GM12878 (cell line): ENCODE results near the gene RAD51B. TPM values are rescaled to one million over a fixed set of nuclear protein-coding genes. Genes with fewer than 3 reads are reported as not detected.
A peak's percentile ranks its signal among the peaks of the same experiment; 100 is the strongest.

Source experiments
- BHLHE40 ChIP-seq, 2 experiments: fragments of 450-650 bp in 1 of 2; IDR thresholded peaks; 2 replicates each; pipeline ENCODE4 v1.6.1; 2011 to 2017; ENCODE audit warnings: low read depth in 2 of 2, borderline replicate concordance in 1 of 2, improper control_type of control experiment in 1 of 2, low read length in 1 of 2, mild to moderate bottlenecking in 1 of 2
- ETV6 ChIP-seq, 2 experiments: fragments of 450-650 bp in 1 of 2; IDR thresholded peaks in 1 of 2; conservative IDR thresholded peaks in 1 of 2; 2 replicates each; pipeline ENCODE4 v1.6.1; 2014; ENCODE audit warnings: antibody characterized with exemption in 1 of 2, borderline replicate concordance in 1 of 2, low read depth in 1 of 2, mild to moderate bottlenecking in 1 of 2, moderate library complexity in 1 of 2
- HDAC6 ChIP-seq: fragments of 200-600 bp; sonication (generic); IDR thresholded peaks from one replicate; pipeline ENCODE4 v1.8.0; 2017; ENCODE audit warnings: antibody characterized with exemption; ENCODE audit not compliant: unreplicated experiment
- KAT2A ChIP-seq: conservative IDR thresholded peaks from 2 replicates; pipeline ENCODE4 v1.6.1; 2011; ENCODE audit warnings: low read depth, low read length; ENCODE audit not compliant: control insufficient read depth
- KLF5 ChIP-seq: fragments of 450-650 bp; IDR thresholded peaks from 2 replicates; pipeline ENCODE4 v1.6.1; 2014; ENCODE audit warnings: mild to moderate bottlenecking; ENCODE audit not compliant: partially characterized antibody
- MLLT1 ChIP-seq: fragments of 450-650 bp; IDR thresholded peaks from 2 replicates; pipeline ENCODE4 v1.6.1; 2016; ENCODE audit warnings: mild to moderate bottlenecking
- NFIC ChIP-seq: IDR thresholded peaks from 2 replicates; pipeline ENCODE4 v1.6.1; 2012; ENCODE audit warnings: low read depth, mild to moderate bottlenecking, inconsistent platforms, low read length, moderate library complexity
- NFXL1 ChIP-seq: fragments of 450-650 bp; IDR thresholded peaks from 2 replicates; pipeline ENCODE4 v1.6.1; 2017; ENCODE audit warnings: antibody characterized with exemption, mild to moderate bottlenecking, borderline replicate concordance
- NR2C1 ChIP-seq: fragments of 450-650 bp; IDR thresholded peaks from 2 replicates; pipeline ENCODE4 v1.6.1; 2017; ENCODE audit warnings: antibody characterized with exemption, mild to moderate bottlenecking, moderate library complexity
- PAX5 ChIP-seq: IDR thresholded peaks from 2 replicates; pipeline ENCODE4 v1.6.1; 2011; ENCODE audit warnings: low read depth, low read length, borderline replicate concordance
- PKNOX1 ChIP-seq: fragments of 450-650 bp; IDR thresholded peaks from 2 replicates; pipeline ENCODE4 v1.6.1; 2016; ENCODE audit warnings: mild to moderate bottlenecking
- PRDM15 ChIP-seq: fragments of 450-650 bp; formaldehyde crosslinking; IDR thresholded peaks from 2 replicates; pipeline ENCODE4 v1.4.0; 2020; ENCODE audit warnings: mild to moderate bottlenecking, moderate library complexity
- SIN3A ChIP-seq: IDR thresholded peaks from 2 replicates; pipeline ENCODE4 v1.6.1; 2012; ENCODE audit warnings: low read depth, low read length, improper control_type of control experiment
- STAT3 ChIP-seq: IDR thresholded peaks from 2 replicates; pipeline ENCODE4 v1.6.1; 2011; ENCODE audit warnings: low read depth, low read length, improper control_type of control experiment
- YBX1 ChIP-seq: fragments of 450-650 bp; IDR thresholded peaks from 2 replicates; pipeline ENCODE4 v1.6.1; 2016; ENCODE audit warnings: antibody characterized with exemption
- YY1 ChIP-seq: IDR thresholded peaks from 2 replicates; pipeline ENCODE4 v1.6.1; 2011; ENCODE audit warnings: low read depth, mild to moderate bottlenecking, low read length
- ZNF592 ChIP-seq: fragments of 450-650 bp; IDR thresholded peaks from 2 replicates; pipeline ENCODE4 v1.6.1; 2017; ENCODE audit warnings: mild to moderate bottlenecking, moderate library complexity
- ZNF622 ChIP-seq: fragments of 450-650 bp; IDR thresholded peaks from 2 replicates; pipeline ENCODE4 v1.6.1; 2017; ENCODE audit warnings: mild to moderate bottlenecking, inconsistent platforms
- ZSCAN29 ChIP-seq: fragments of 450-650 bp; IDR thresholded peaks from 2 replicates; pipeline ENCODE4 v1.6.1; 2017; ENCODE audit warnings: mild to moderate bottlenecking, moderate library complexity
- polyA plus RNA-seq, 11 experiments: library from polyadenylated mRNA; depleted of rRNA in 4 of 11; unstranded in 6 of 11; stranded (reverse) in 5 of 11; fragments of >200 nt; fragmentation: Nextera tagmentation in 4 of 11; fragmentation: Illumina TruSeq in 1 of 11; extraction: Ambion mirVana in 4 of 11; extraction: Trizol in 1 of 11; gene quantifications; 1 replicate in 1 of 11; 2 replicates in 10 of 11; pipeline versions ENCODE4 v1.2.1 to v1.2.3, GENCODE V29; 2011 to 2016; ENCODE audit warnings: inconsistent platforms in 2 of 11, missing spikeins in 2 of 11, low read depth in 1 of 11
- total RNA-seq, 4 experiments: library from RNA; depleted of rRNA in 3 of 4; stranded (reverse); fragments of >200 nt in 3 of 4; fragmentation: Illumina TruSeq in 1 of 4; extraction: Trizol in 1 of 4; gene quantifications; 2 replicates each; pipeline versions ENCODE4 v1.2.1 to v1.2.3, GENCODE V29; 2013 to 2021

Gene RAD51B
- total and polyA plus RNA-seq, 10 of the 15 experiments (the other 5 are each of a cell fraction or from before 2014, with no cell fraction given): 9.8 to 26.8 (median 21.3) TPM

- TF ChIP-seq ZNF592: 0 out of 2 replicates have a peak, but pooled peaks have one; percentile 60
- TF ChIP-seq YY1: no peak
- no peak for TF ChIP-seq MLLT1
- TF ChIP-seq KLF5: no peak
- peak in 1 of 2 experiments; percentile 75; a peak in 2 of 4 replicates for TF ChIP-seq ETV6 (conservative IDR thresholded peaks at IDR 0.05 in 1 of 2, IDR thresholded peaks at IDR 0.05 in 1 of 2; ENCODE audit: borderline replicate concordance in 1 of 2, low read depth in 1 of 2)
- TF ChIP-seq HDAC6: no peak
- no peak for TF ChIP-seq YBX1
- TF ChIP-seq NR2C1: no peak
- no peak for TF ChIP-seq ZNF622
- no peak for TF ChIP-seq STAT3
- TF ChIP-seq NFIC: peak; percentile 84
- no peak for TF ChIP-seq NFXL1
- no peak for TF ChIP-seq KAT2A
- no peak for TF ChIP-seq PRDM15 (CRISPR knock-in tag)
- no peak for TF ChIP-seq ZSCAN29
- TF ChIP-seq PAX5: no peak
- 0 out of 2 replicates have a peak, but pooled peaks have one; percentile 6 for TF ChIP-seq PKNOX1
- TF ChIP-seq SIN3A: no peak
- TF ChIP-seq BHLHE40 (IDR thresholded peaks at IDR 0.05; ENCODE audit: borderline replicate concordance in 1 of 2, low read depth in 2 of 2, low read length in 1 of 2): peak; percentile 64 to 85
Observed at GRCh38 chr14:68341411-68342212, 522.0 kb downstream of the RAD51B start (continued).
